HG02943 (cell line): Measurements from ENCODE around the gene PCDH9.

ENCODE experiments used
- ATAC-seq: cut with Tn5 transposase; IDR thresholded peaks from one replicate; pipeline ENCODE4 v1.9.1; 2021; ENCODE audit warnings: mild to moderate bottlenecking, low read depth, moderate library complexity; ENCODE audit not compliant: unreplicated experiment

The PCDH9 gene

DNA sequence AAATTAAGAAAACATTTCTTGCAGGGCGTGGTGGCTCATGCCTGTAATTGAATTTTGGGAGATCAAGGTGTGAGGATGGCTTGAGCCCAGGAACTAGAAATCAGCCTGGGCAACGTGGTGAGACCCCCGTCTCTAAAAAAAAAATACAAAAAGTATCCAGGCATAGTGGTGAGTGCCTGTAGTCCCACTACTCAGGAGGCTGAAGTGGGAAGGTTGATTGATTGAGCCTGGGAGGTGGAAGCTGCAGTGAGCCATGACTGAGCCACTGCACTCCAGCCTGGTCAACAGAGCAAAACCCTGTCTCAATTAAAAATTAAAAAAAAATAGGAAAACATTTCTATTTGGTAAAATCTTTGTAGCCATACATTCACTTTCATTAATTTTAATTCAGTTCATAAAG is 526.5 kb downstream of the PCDH9 start:
- ATAC-seq: no peak

- no peak for ATAC-seq
These were observed 530.0 kb downstream of the PCDH9 start for GRCh38 chr13:66700117-66700601.

GRCh38 chr13:66693656-66694055 is 536.5 kb downstream of the PCDH9 start:
- ATAC-seq: no peak

- no peak for ATAC-seq
These were observed 539.0 kb downstream of the PCDH9 start for GRCh38 chr13:66691149-66691548.

DNA sequence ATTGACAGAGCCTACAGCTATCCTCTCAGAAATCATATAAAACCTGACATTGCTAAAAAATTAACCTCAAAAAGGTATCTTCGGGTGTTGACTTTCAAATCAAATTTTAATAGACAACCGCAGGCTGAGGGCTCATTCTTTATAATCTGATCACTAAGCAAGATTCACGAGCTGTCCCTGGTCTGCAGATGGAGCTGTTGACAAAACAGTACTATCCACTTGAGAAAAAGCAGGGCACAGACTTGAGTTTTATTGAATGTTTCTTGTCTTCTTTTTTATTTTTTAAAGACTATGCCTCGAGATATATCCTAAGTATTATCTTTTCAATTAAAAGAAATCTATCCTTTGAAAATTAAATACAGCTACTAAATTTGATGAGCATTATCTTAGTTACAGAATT is 540.5 kb downstream of the PCDH9 start:
- no peak for ATAC-seq

- ATAC-seq: no peak
These were observed 541.0 kb downstream of the PCDH9 start for GRCh38 chr13:66689037-66689619.

DNA sequence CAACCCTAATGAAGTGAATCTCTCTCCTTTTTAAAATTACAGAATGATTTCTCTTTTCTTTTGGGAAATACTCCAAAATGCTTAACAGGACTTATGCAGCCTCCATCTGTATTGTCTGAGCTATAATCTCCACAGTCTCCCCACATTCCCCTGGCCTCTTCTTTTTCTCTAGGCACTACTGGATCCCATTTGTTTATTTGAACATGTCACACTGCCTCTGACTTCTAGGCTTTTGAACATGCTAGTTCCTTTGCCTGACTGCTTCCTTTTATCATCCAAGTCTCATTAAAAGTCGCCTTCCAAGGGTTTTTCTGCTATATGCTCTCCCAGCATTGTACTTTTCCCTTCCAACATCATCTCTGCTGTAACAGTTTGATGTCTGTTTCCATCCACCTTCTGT is 548.7 kb downstream of the PCDH9 start:
- no peak for ATAC-seq

DNA sequence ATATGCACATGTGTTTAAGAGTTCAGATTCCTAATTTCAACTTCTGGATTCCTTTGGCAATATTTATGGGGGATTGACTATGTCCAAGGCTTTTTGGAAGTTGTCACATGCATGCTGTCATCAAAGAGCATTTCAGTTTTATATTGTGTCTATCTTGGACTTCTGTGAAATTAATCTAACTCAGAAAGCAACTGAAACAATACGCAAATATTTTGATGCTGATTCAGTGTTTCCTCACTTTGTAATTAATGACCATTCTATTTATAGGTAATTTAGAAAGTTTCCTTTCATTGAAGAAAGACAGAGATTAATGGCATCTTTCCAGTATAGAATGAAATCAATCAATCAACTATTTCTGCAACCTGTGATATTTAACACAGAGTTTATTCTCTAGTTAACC is 550.1 kb downstream of the PCDH9 start:
- no peak for ATAC-seq

DNA sequence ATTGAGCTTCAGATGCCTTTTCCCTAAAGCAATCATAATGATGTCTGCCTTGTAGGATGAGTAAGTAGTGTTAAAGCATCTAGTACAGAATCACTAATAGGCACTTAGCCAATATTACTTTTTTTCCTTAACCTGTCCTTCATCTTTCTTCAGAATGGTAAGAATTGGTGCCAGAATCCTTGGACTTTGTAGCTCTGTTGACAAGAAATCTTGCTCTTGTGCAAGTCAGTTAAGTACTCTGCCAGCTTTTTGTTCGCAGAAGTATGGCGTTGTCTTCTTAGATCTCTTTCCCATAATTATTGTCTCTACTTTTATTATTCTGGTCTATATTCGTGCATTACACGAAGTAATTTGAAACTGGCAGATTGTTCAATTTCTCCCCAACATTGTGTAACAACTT is 554.5 kb downstream of the PCDH9 start:
- no peak for ATAC-seq

DNA sequence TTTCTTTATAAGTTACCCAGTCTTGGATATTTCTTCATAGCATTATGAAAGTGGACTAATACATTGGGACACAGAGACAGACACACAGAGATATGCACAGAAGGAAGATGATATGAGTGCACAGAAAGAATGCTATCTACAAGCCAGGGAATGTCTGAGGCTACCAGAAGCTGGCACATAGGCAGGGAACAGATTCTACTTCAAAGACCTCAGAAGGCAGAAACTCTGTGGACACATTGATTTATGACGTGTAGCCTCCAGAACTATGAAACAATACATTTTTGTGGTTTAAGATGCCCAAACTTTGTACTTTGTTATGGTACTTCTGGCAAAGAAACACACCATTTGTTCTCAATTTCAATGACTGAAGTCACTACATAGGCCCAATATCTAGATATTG is 556.7 kb downstream of the PCDH9 start:
- no peak for ATAC-seq

- ATAC-seq: no peak
These were observed 564.1 kb downstream of the PCDH9 start for GRCh38 chr13:66665991-66666390.

GRCh38 chr13:66663711-66664110 is 566.4 kb downstream of the PCDH9 start:
- no peak for ATAC-seq

- no peak for ATAC-seq
These were observed 566.9 kb downstream of the PCDH9 start for GRCh38 chr13:66663206-66663605.

- ATAC-seq: no peak
These were observed 568.8 kb downstream of the PCDH9 start for GRCh38 chr13:66661336-66661735.

DNA sequence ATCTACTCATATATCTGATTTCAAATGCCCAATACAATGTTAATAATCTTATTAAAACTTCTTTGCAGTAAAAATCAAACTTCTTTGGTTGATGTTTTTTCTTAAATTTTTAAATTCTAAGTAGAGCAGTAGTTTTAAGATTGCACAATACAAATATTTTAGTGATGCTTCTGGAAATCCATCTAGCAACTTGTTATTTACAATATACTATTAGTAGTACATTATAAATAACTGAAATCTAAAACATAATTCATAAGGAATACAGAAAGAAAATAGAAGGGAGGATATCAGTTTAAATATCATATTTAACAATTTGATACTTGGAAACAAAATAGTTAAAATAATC is 569.7 kb downstream of the PCDH9 start:
- no peak for ATAC-seq

DNA sequence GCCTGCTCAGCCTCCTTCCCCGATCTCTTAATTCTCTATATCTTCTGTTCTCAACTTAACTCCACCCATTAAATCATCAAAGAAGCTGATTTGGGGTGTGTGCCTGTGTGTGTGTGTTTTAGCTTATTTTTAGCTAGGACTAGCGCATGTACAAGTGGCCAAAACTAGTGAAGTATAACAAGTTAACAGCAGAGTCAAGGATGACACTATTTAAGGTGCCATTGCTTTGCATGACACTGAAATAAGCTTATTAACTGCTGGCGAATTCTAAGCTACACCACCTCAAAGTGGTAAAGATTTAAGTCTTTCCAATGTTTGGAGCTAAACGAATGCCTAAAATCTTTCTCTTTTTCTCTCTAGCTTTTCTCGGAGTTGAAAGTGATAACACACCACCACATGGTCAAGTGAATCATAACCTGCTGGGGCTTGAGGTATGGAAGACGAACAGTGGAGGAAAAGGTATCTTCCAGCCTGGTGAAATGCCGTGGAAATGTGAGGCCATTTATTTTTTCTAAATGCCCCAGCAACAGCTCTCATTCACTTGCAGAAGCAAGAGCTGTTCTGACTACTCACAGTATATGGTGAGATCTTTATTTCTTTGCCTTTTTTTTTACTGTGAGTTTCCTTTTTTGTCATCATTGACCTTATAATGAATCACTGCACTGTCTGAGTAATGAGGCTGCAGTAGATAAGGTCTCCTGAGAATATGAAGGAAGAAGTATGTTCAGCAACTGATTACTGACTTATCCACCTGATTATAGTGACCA is 570.3 kb downstream of the PCDH9 start:
- peak; percentile 62 for ATAC-seq

- ATAC-seq: no peak
These were observed 570.9 kb downstream of the PCDH9 start for GRCh38 chr13:66659286-66659685.

- no peak for ATAC-seq
These were observed 572.8 kb downstream of the PCDH9 start for GRCh38 chr13:66657165-66657881.

DNA sequence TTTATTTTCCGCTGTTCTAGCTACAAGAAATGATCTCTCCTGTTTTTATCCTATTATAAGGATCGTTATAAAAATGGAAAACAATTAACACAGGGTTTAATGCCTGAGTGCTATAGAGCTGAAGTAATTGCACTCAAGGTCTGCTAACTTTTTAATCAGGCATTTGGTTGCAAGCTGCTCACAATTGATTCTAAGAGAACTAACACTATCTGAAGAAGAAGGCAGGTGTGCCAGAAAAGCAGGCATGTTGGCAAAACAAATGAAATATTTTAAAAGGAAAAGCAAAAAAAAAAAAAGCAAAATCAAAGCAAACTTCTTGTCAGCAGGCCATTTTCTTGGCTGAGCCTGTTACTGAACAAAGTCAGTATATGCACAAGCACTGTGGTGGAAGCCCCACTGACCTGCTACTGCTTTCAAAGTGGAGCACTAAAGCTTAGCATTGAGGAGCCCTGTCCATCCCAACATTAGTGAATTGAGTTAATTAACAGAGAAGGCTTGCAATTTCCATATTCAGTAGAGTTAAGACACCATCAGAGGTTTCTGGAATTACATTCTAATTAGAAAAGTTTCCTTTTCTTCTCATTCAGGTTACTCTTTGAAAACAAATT is 574.2 kb downstream of the PCDH9 start:
- no peak for ATAC-seq

GRCh38 chr13:66644855-66645460 is 585.2 kb downstream of the PCDH9 start:
- ATAC-seq: no peak

- ATAC-seq: no peak
These were observed 589.9 kb downstream of the PCDH9 start for GRCh38 chr13:66640231-66640630.
